Measurements from ENCODE around the gene GOLGA3.

DNA sequence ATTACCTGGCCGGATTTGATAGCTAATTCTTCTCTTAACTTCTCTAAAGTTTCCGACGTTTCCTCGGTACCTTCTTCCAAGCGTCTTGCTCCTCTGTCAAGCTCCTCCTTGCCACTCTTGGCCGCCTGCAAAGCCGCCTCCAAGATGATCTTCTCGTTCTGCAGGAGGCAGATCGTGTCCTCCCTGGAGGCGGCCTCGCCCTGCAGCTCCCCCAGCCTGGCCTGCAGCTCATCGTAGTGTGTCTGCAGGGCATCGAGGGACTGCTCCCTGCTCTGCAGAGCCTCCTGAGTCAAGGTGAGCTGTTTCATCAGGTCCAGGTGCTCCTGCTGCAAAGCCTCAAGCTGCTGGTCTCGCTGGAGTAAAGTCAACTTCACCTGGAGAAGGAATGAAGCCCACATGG is 32.8 kb downstream of the GOLGA3 start:
- TF ChIP-seq POLR2A (IDR thresholded peaks at IDR 0.05) (no peak), POLR2AphosphoS5 (IDR thresholded peaks at IDR 0.05) (no peak)
